HEK293T (cell line): ENCODE data around the gene CASZ1.

Experiments
- BHLHE40 ChIP-seq: fragments of 450-650 bp; IDR thresholded peaks from 2 replicates; pipeline ENCODE4 v1.6.1; 2016; ENCODE audit warnings: mild to moderate bottlenecking, moderate library complexity, borderline replicate concordance
- FOXA1 ChIP-seq: fragments of 450-650 bp; IDR thresholded peaks from 2 replicates; pipeline ENCODE4 v1.6.1; 2016; ENCODE audit warnings: mild to moderate bottlenecking
- SP1 ChIP-seq: fragments of 450-650 bp; IDR thresholded peaks from 2 replicates; pipeline ENCODE4 v1.6.1; 2017

GRCh38 chr1:10838541-10838940 lies 42.1 kb upstream of the CASZ1 start:
- TF ChIP-seq FOXA1 (no peak), SP1 (no peak), BHLHE40 (no peak)
